Fibroblast of peridontal ligament (primary cell): Measurements from ENCODE around the gene COG5.
"Not testable (repeated sequence)": the region's sequence is repeated elsewhere in the genome, so short reads cannot be mapped to it uniquely, and the experiment has no call there.

ENCODE experiments used
- DNase-seq: peaks from one replicate; pipeline ENCODE4 v3.0.0-alpha.2; 2010; ENCODE audit errors: extremely low read depth

COG5 gene

GRCh38 chr7:107276220-107276827 lies 287.4 kb downstream of the COG5 start:
- DNase-seq = no peak

- no peak for DNase-seq
Observed at GRCh38 chr7:107274506-107274905, 289.2 kb downstream of the COG5 start.

- DNase-seq = no peak
Observed at GRCh38 chr7:107269790-107270189, 293.9 kb downstream of the COG5 start.

- DNase-seq = no peak
Observed at GRCh38 chr7:107268594-107268993, 295.1 kb downstream of the COG5 start.

GRCh38 chr7:107267138-107267537 lies 296.6 kb downstream of the COG5 start:
- no peak for DNase-seq

GRCh38 chr7:107264723-107265122 lies 299.0 kb downstream of the COG5 start:
- DNase-seq = no peak

- DNase-seq = peak; percentile 23
Observed at GRCh38 chr7:107262857-107263256, 300.9 kb downstream of the COG5 start.

GRCh38 chr7:107258737-107259136 lies 305.0 kb downstream of the COG5 start:
- no peak for DNase-seq

- no peak for DNase-seq
Observed at GRCh38 chr7:107255602-107256001, 308.1 kb downstream of the COG5 start.

- DNase-seq = no peak
Observed at GRCh38 chr7:107254398-107254985, 309.2 kb downstream of the COG5 start.

- DNase-seq = no peak
Observed at GRCh38 chr7:107253599-107253998, 310.1 kb downstream of the COG5 start.

GRCh38 chr7:107251963-107252362 lies 311.8 kb downstream of the COG5 start:
- DNase-seq = no peak

- no peak for DNase-seq
Observed at GRCh38 chr7:107248551-107249316, 315.0 kb downstream of the COG5 start.

- DNase-seq = not testable (repeated sequence)
Observed at GRCh38 chr7:107246836-107247235, 316.9 kb downstream of the COG5 start.

GRCh38 chr7:107244613-107245012 lies 319.1 kb downstream of the COG5 start:
- no peak for DNase-seq

- no peak for DNase-seq
Observed at GRCh38 chr7:107242267-107242666, 321.5 kb downstream of the COG5 start.

GRCh38 chr7:107237451-107237850 lies 326.3 kb downstream of the COG5 start:
- no peak for DNase-seq

- peak; percentile 68 for DNase-seq
Observed at GRCh38 chr7:107236862-107237261, 326.9 kb downstream of the COG5 start.

GRCh38 chr7:107234436-107234835 lies 329.3 kb downstream of the COG5 start:
- peak; percentile 23 for DNase-seq

GRCh38 chr7:107233981-107234380 lies 329.7 kb downstream of the COG5 start:
- no peak for DNase-seq

GRCh38 chr7:107233174-107233573 lies 330.5 kb downstream of the COG5 start:
- peak; percentile 11 for DNase-seq

GRCh38 chr7:107232568-107233090 lies 331.1 kb downstream of the COG5 start:
- peak; percentile 66 for DNase-seq

- DNase-seq = peak; percentile 16
Observed at GRCh38 chr7:107230334-107230733, 333.4 kb downstream of the COG5 start.
